ENCODE measurements around the gene POLE3. TPM values are rescaled to one million over a fixed set of nuclear protein-coding genes. Genes with fewer than 3 reads are reported as not detected.
"Not testable (repeated sequence)": the region's sequence is repeated elsewhere in the genome, so short reads cannot be mapped to it uniquely, and the experiment has no call there.

Gene POLE3
- total RNA-seq, 1 donor from 2014 or later = 77.1 TPM

GRCh38 chr9:113406353-113406752 is 4.1 kb downstream of the POLE3 start:
- intact Hi-C loops (cut with micrococcal nuclease) = not testable (repeated sequence)

- intact Hi-C loops (cut with micrococcal nuclease) = loop anchor here (5.0 kb wide), 1 partner anchor 686 kb away; the partner anchor contains the start of gene INIP
These were observed 6.8 kb downstream of the POLE3 start for GRCh38 chr9:113403646-113404045.

GRCh38 chr9:113401027-113401792 is 9.3 kb downstream of the POLE3 start, which contains the start of gene ALAD:
TSS of gene ALAD (minus strand) at chr9:113401284. CDS start at chr9:113393559, 7,725 bp downstream.
- intact Hi-C loops (cut with micrococcal nuclease) = loop anchor here (1.0 to 5.0 kb wide), 14 partner anchors 9 to 1919 kb away; partner anchors contain the start of genes ATP6V1G1, C9orf43, CDC26 and FKBP15

- intact Hi-C loops (cut with micrococcal nuclease) = loop anchor here (5.0 kb wide), 1 partner anchor 682 kb away; the partner anchor contains the start of gene INIP
These were observed 10.8 kb downstream of the POLE3 start for GRCh38 chr9:113399646-113400200.

- intact Hi-C loops (cut with micrococcal nuclease) = no loop called here
These were observed 11.7 kb downstream of the POLE3 start for GRCh38 chr9:113398796-113399195.

GRCh38 chr9:113397203-113397631 is 13.3 kb downstream of the POLE3 start:
- intact Hi-C loops (cut with micrococcal nuclease) = no loop called here

GRCh38 chr9:113395000-113395861 is 15.2 kb downstream of the POLE3 start:
- intact Hi-C loops (cut with micrococcal nuclease) = no loop called here

- intact Hi-C loops (cut with micrococcal nuclease) = no loop called here
These were observed 17.2 kb downstream of the POLE3 start for GRCh38 chr9:113393281-113393680.

- intact Hi-C loops (cut with micrococcal nuclease) = no loop called here
These were observed 18.6 kb downstream of the POLE3 start for GRCh38 chr9:113391917-113392316.

GRCh38 chr9:113390192-113390960 is 20.1 kb downstream of the POLE3 start:
- intact Hi-C loops (cut with micrococcal nuclease) = no loop called here

- intact Hi-C loops (cut with micrococcal nuclease) = no loop called here
These were observed 21.0 kb downstream of the POLE3 start for GRCh38 chr9:113389451-113389850.

GRCh38 chr9:113388833-113389232 is 21.6 kb downstream of the POLE3 start:
- intact Hi-C loops (cut with micrococcal nuclease) = no loop called here

GRCh38 chr9:113387560-113388230 is 22.8 kb downstream of the POLE3 start:
- intact Hi-C loops (cut with micrococcal nuclease) = no loop called here

GRCh38 chr9:113386571-113387393 is 23.7 kb downstream of the POLE3 start:
- intact Hi-C loops (cut with micrococcal nuclease) = no loop called here

GRCh38 chr9:113381909-113382411 is 28.5 kb downstream of the POLE3 start:
- intact Hi-C loops (cut with micrococcal nuclease) = no loop called here

GRCh38 chr9:113381441-113381840 is 29.0 kb downstream of the POLE3 start:
- intact Hi-C loops (cut with micrococcal nuclease) = not testable (repeated sequence)

GRCh38 chr9:113380869-113381378 is 29.6 kb downstream of the POLE3 start:
- intact Hi-C loops (cut with micrococcal nuclease) = no loop called here

- intact Hi-C loops (cut with micrococcal nuclease) = not testable (repeated sequence)
These were observed 30.7 kb downstream of the POLE3 start for GRCh38 chr9:113379829-113380210.

Data from T-helper 1 cell treated with Interleukin-12 subunit alpha and Interleukin-12 subunit beta and Interleukin-4 antibody, amounts not matched to agents 30 ng/mL and 1 ng/mL, for 36 hours (primary cell).